HCT116 (cell line): ENCODE data around the gene UTP11. TPM values are rescaled to one million over a fixed set of nuclear protein-coding genes. Genes with fewer than 3 reads are reported as not detected.

ENCODE experiments used
- ATAC-seq: fragments of 200-7000 bp; cut with Tn5 transposase; 2 replicates; pipeline ENCODE4 v1.9.1; 2020; ENCODE audit warnings: mild to moderate bottlenecking, moderate library complexity
- BruUV-seq: library from RNA; stranded (reverse); fragments of 400-500 nt; replicated peaks from 2 replicates; lab custom pipeline; 2021; lab: Mats Ljungman, UMichigan
- CTCF ChIA-PET: fragments of 300-600 bp; sonication (Branson Sonifier 250); formaldehyde crosslinking; loops from one replicate; lab custom pipeline; 2021; ENCODE audit warnings: antibody characterized with exemption; lab: Charles Lee
- POLR2A ChIA-PET: fragments of 300-600, 350-600 bp; sonication (Branson Sonifier 250); formaldehyde crosslinking; loops from one replicate; lab custom pipeline; 2021; ENCODE audit warnings: antibody characterized with exemption; lab: Charles Lee
- RAD21 ChIA-PET, 2 experiments: fragments of 300-600 bp; sonication (Branson Sonifier 250); formaldehyde crosslinking; loops; one replicate each; lab custom pipeline; 2023; ENCODE audit warnings: low total read pairs in 2 of 2; ENCODE audit not compliant: uncharacterized antibody in 2 of 2, unreplicated experiment in 2 of 2, low non-redundant PET in 1 of 2; lab: Charles Lee
- DNase-seq: peaks from one replicate; pipeline ENCODE4 v3.0.0-alpha.2; 2010; ENCODE audit warnings: low read depth, low spot score
- H2AFZ ChIP-seq: fragments of 200-600 bp; shearing (Covaris generic), sonication (generic); 2 replicates; pipeline ENCODE4 v1.6.1; 2017; ENCODE audit warnings: low read depth, mixed run types, mixed read lengths, antibody characterized with exemption, low read length; ENCODE audit not compliant: poor library complexity, severe bottlenecking
- H3K27ac ChIP-seq: 2 replicates; pipeline ENCODE4 v1.5.1; 2012; ENCODE audit warnings: low read depth, low read length
- H3K27me3 ChIP-seq: fragments of 200-600 bp; sonication (generic); 2 replicates; pipeline ENCODE4 v1.6.1; 2016; ENCODE audit warnings: mixed run types, low read length, mixed read lengths; ENCODE audit not compliant: insufficient read depth
- H3K36me3 ChIP-seq, 2 experiments: fragments of 200-500 bp in 1 of 2; fragments of 200-600 bp in 1 of 2; sonication (Bioruptor generic) in 1 of 2; sonication (generic) in 1 of 2; 2 replicates each; pipeline versions ENCODE4 v1.5.1 to v1.6.1; 2014 to 2016; ENCODE audit warnings: low read length in 2 of 2, inconsistent platforms in 1 of 2, mixed read lengths in 1 of 2, mixed run types in 1 of 2; ENCODE audit not compliant: insufficient read depth in 2 of 2, control insufficient read depth in 1 of 2
- H3K4me1 ChIP-seq, 2 experiments: fragments of 200-600 bp in 1 of 2; sonication (generic) in 1 of 2; 2 replicates each; pipeline versions ENCODE4 v1.5.1 to v1.6.1; 2012 to 2017; ENCODE audit warnings: low read length in 2 of 2, inconsistent platforms in 1 of 2, mild to moderate bottlenecking in 1 of 2, mixed read lengths in 1 of 2, mixed run types in 1 of 2, moderate library complexity in 1 of 2; ENCODE audit not compliant: insufficient read depth in 2 of 2, control insufficient read depth in 1 of 2
- H3K4me2 ChIP-seq: fragments of 200-600 bp; sonication (generic); 2 replicates; pipeline ENCODE4 v1.6.1; 2017; ENCODE audit warnings: mixed run types, low read length, mixed read lengths
- H3K4me3 ChIP-seq, 2 experiments: fragments of 200-600 bp in 1 of 2; sonication (generic) in 1 of 2; replicated peaks in 1 of 2; 2 replicates each; pipeline ENCODE4 v1.5.1; 2011 to 2016; ENCODE audit warnings: low read length in 2 of 2, control low read depth in 1 of 2, low read depth in 1 of 2, mild to moderate bottlenecking in 1 of 2, mixed read lengths in 1 of 2, mixed run types in 1 of 2
- H3K79me2 ChIP-seq: fragments of 200-600 bp; sonication (generic); 2 replicates; pipeline ENCODE4 v1.6.1; 2017; ENCODE audit warnings: mild to moderate bottlenecking, mixed run types, low read length, moderate library complexity, mixed read lengths; ENCODE audit not compliant: insufficient read depth
- H3K9ac ChIP-seq: fragments of 200-600 bp; sonication (generic); 2 replicates; pipeline ENCODE4 v1.6.1; 2016; ENCODE audit warnings: low read length, mixed read lengths
- H3K9me2 ChIP-seq: fragments of 200-600 bp; sonication (generic), shearing (Covaris generic); 2 replicates; pipeline ENCODE4 v1.6.1; 2017; ENCODE audit warnings: mixed run types, mild to moderate bottlenecking, moderate library complexity; ENCODE audit not compliant: insufficient read depth
- H3K9me3 ChIP-seq, 2 experiments: fragments of 200-500 bp in 1 of 2; fragments of 200-600 bp in 1 of 2; sonication (Bioruptor generic) in 1 of 2; sonication (generic) in 1 of 2; 2 replicates each; pipeline ENCODE4 v1.6.1; 2014 to 2017; ENCODE audit warnings: low read length in 2 of 2, mixed read lengths in 2 of 2, inconsistent platforms in 1 of 2, low read depth in 1 of 2, mild to moderate bottlenecking in 1 of 2, mixed run types in 1 of 2, moderate library complexity in 1 of 2; ENCODE audit not compliant: control insufficient read depth in 1 of 2, insufficient read depth in 1 of 2
- H4K20me1 ChIP-seq: fragments of 200-600 bp; sonication (generic), shearing (Covaris generic); 2 replicates; pipeline ENCODE4 v1.6.1; 2017; ENCODE audit warnings: mixed run types, mild to moderate bottlenecking, moderate library complexity; ENCODE audit not compliant: insufficient read depth
- CEBPB ChIP-seq: IDR thresholded peaks from 2 replicates; pipeline ENCODE4 v1.6.1; 2012; ENCODE audit warnings: low read depth
- EZH2phosphoT487 ChIP-seq: fragments of 200-600 bp; IDR thresholded peaks from 2 replicates; pipeline ENCODE4 v1.6.1; 2018; ENCODE audit warnings: antibody characterized with exemption, borderline replicate concordance
- JUND ChIP-seq: IDR thresholded peaks from 2 replicates; pipeline ENCODE4 v1.6.1; 2012
- POLR2A ChIP-seq: IDR thresholded peaks from 2 replicates; pipeline ENCODE4 v1.7.0; 2011; ENCODE audit warnings: borderline replicate concordance; ENCODE audit not compliant: insufficient read depth, insufficient read length; ENCODE audit errors: extremely low read depth
- POLR2AphosphoS5 ChIP-seq: IDR thresholded peaks from 2 replicates; pipeline ENCODE4 v1.6.1; 2011; ENCODE audit warnings: mild to moderate bottlenecking, low read depth, low read length, moderate library complexity
- SP1 ChIP-seq: IDR thresholded peaks from 2 replicates; pipeline ENCODE4 v1.6.1; 2012; ENCODE audit warnings: low read depth
- TCF7L2 ChIP-seq: IDR thresholded peaks from 2 replicates; pipeline ENCODE4 v1.7.0; 2011; ENCODE audit warnings: borderline replicate concordance, inconsistent platforms; ENCODE audit not compliant: insufficient read depth, insufficient read length; ENCODE audit errors: extremely low read depth
- ZBTB33 ChIP-seq: IDR thresholded peaks from 2 replicates; pipeline ENCODE4 v1.6.1; 2011; ENCODE audit warnings: mild to moderate bottlenecking, low read length, moderate library complexity; ENCODE audit not compliant: insufficient replicate concordance; ENCODE audit errors: extremely low read depth
- ZFX ChIP-seq: fragments of 450-650 bp; IDR thresholded peaks from 2 replicates; pipeline ENCODE4 v1.6.1; 2017
- intact Hi-C: fragments of 100-400 bp; cut with micrococcal nuclease; formaldehyde crosslinking; loops from 2 replicates; pipeline ENCODE4 v1.10.0; 2022
- total RNA-seq: library from RNA; stranded (reverse); gene quantifications from one replicate; pipeline ENCODE4 v1.2.1, GENCODE V29; 2021; ENCODE audit not compliant: unreplicated experiment

Gene UTP11
- total RNA-seq, 1 experiment from 2014 or later = 47.5 TPM

- no peaks in the 10 kb centered on the region for H3K9me3 ChIP-seq
- no peaks in the 10 kb centered on the region for H3K27me3 ChIP-seq
- H3K79me2 ChIP-seq = peaks cover 43% of the 10 kb centered on the region
- H3K9me2 ChIP-seq = no peaks in the 10 kb centered on the region
- peak within 1 kb of the TSS; percentile 74 for H3K9ac ChIP-seq
- H3K4me2 ChIP-seq = peak within 1 kb of the TSS; percentile 82
- peak within 1 kb of the TSS; percentile 80 to 88 for H3K4me3 ChIP-seq
- H2AFZ ChIP-seq = no peak within 1 kb of the TSS
- BruUV-seq = no TSS peak
- TF ChIP-seq TCF7L2 (no peak), ZFX (peak; percentile 45; the same call in 1 of the 2 replicates), POLR2AphosphoS5 (peak; percentile 80), POLR2A (peak; percentile 41)
- TF ChIP-seq, all 23 proteins: peak for 3
- peaks cover 35 to 58% of the 10 kb centered on the region in 2 experiments for H3K4me1 ChIP-seq
- RAD21 ChIA-PET = no interaction called here
- CTCF ChIA-PET = no interaction called here
- H3K27ac ChIP-seq = peak within 1 kb of the TSS; percentile 76
- no peaks in the 10 kb centered on the region for H4K20me1 ChIP-seq
- no peak for DNase-seq
- peak; percentile 76 for ATAC-seq
- POLR2A ChIA-PET = interaction anchor here (0.6 kb wide), 1 partner anchor 803 kb away, joined by 4 read pairs; no protein-coding TSS in a partner anchor
- H3K36me3 ChIP-seq = no peaks in the 10 kb centered on the region
- intact Hi-C loops = no loop called here
These were observed 7.1 kb upstream of the UTP11 start, which contains the start of gene FHL3 for GRCh38 chr1:38005195-38006007. TSS of gene FHL3 (minus strand) at chr1:38005514. CDS start at chr1:37999412, 6,102 bp downstream.

- ChIA-PET CTCF (no interaction called here), RAD21 (no interaction called here), POLR2A (interaction anchor here (0.6 kb wide), 1 partner anchor 802 kb away, joined by 4 read pairs; no protein-coding TSS in a partner anchor)
- BruUV-seq = no TSS peak
- Histone ChIP-seq H3K9me2 (no peaks in the 10 kb centered on the region), H2AFZ (no peak overlapping the region), H3K9me3 (no peaks in the 10 kb centered on the region), H3K4me1 (peaks cover 27 to 52% of the 10 kb centered on the region in 2 experiments), H3K27me3 (no peaks in the 10 kb centered on the region), H3K4me2 (peak overlapping the region; percentile 74), H3K36me3 (no peaks in the 10 kb centered on the region), H3K27ac (peak overlapping the region; percentile 22; the same call in 1 of the 2 replicates), H3K79me2 (peaks cover 35% of the 10 kb centered on the region), H4K20me1 (no peaks in the 10 kb centered on the region), H3K9ac (peak overlapping the region; percentile 51), H3K4me3 (peak overlapping the region; percentile 29 to 52)
- intact Hi-C loops = no loop called here
- DNase-seq (no peak), ATAC-seq (no peak)
- no peak for TF ChIP-seq ZFX
- TF ChIP-seq JUND = no peak
- TF ChIP-seq SP1 = no peak
- TF ChIP-seq CEBPB = no peak
- no peak for TF ChIP-seq ZBTB33
- TF ChIP-seq EZH2phosphoT487 = no peak
These were observed 6.3 kb upstream of the UTP11 start for GRCh38 chr1:38006008-38006828.
